ENCODE results near the gene NSD2.
"Not testable (repeated sequence)": the region's sequence is repeated elsewhere in the genome, so short reads cannot be mapped to it uniquely, and the experiment has no call there.

Gene NSD2

DNA sequence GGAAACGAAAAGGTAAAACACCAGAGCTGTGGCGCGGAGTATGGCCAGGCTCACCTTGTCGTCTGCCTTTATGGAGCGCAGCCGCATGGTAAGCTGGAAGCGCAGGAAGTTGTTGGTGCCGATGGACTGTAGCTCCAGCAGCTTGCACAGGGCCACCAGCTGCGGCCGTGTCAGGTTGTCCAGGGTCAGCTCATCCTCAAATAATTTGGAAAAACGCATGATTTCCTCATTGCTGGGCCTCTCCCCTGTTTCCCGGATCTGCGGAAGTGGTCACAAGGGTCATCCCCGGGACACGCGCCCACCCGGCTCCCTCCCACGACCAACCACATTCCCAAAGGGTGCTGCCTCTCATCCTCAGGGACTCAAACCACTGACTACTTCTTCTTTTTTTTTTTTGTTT is 38.5 kb upstream of the NSD2 start:
- no peak overlapping the region for H3K4me3 ChIP-seq (ENCODE audit: low read length)
- H3K27me3 ChIP-seq (ENCODE audit: control insufficient read depth, insufficient read depth, low read length) = no peaks in the 10 kb centered on the region
- no peaks in the 10 kb centered on the region for H3K9me3 ChIP-seq (ENCODE audit: control insufficient read depth, low read length)
- peaks cover 23% of the 10 kb centered on the region for H3K36me3 ChIP-seq (ENCODE audit: control insufficient read depth, insufficient read depth, low read length)
- no peaks in the 10 kb centered on the region for H3K4me1 ChIP-seq (ENCODE audit: control insufficient read depth, insufficient read depth, low read length)
- no peak overlapping the region for H3K9ac ChIP-seq (ENCODE audit: low read length)

DNA sequence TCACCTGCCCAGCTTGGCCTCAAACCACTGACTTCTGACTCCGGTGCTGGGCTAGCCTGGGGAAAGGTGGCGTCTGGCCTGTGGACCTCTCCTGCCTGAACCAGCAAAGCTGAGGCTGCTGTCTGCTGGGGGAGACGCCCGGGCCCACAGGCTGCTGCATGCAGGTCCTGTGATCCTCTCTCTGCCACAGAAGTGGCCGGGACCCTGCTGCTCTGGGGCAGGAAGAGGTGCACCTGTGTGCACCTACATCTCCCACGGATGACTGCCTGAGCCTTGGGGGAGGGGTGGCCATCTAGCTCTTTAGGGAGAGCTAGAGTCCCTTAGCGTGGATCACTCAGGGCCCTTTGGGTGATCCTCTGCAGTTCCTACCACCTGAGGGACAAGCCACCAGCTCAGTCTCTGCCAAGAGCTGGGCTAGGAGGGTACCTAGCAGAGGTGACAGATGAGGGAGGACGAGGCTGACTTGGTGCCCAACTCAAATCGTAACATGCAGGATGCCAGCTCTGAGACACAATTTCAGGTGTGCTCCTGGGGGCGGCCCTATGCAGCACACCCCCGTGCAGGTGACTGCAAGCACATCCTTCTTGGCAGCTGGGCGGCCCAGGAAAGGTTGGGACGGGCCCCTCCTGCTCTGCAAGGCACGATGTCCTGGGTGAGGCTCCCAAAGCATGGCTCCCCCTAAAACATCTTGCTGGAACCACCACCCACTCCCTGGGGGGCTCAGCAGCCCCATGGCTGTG is 37.7 kb upstream of the NSD2 start:
- no peaks in the 10 kb centered on the region for H3K9me3 ChIP-seq (ENCODE audit: control insufficient read depth, low read length)
- peaks cover 23% of the 10 kb centered on the region for H3K36me3 ChIP-seq (ENCODE audit: control insufficient read depth, insufficient read depth, low read length)
- H3K9ac ChIP-seq (ENCODE audit: low read length) = no peak overlapping the region
- no peaks in the 10 kb centered on the region for H3K4me1 ChIP-seq (ENCODE audit: control insufficient read depth, insufficient read depth, low read length)
- no peak overlapping the region for H3K4me3 ChIP-seq (ENCODE audit: low read length)
- no peaks in the 10 kb centered on the region for H3K27me3 ChIP-seq (ENCODE audit: control insufficient read depth, insufficient read depth, low read length)

- Histone ChIP-seq H3K27me3 (ENCODE audit: control insufficient read depth, insufficient read depth, low read length) (no peaks in the 10 kb centered on the region), H3K4me3 (ENCODE audit: low read length) (no peak overlapping the region), H3K9ac (ENCODE audit: low read length) (no peak overlapping the region), H3K4me1 (ENCODE audit: control insufficient read depth, insufficient read depth, low read length) (peaks cover 4% of the 10 kb centered on the region), H3K9me3 (ENCODE audit: control insufficient read depth, low read length) (no peaks in the 10 kb centered on the region), H3K36me3 (ENCODE audit: control insufficient read depth, insufficient read depth, low read length) (peaks cover 26% of the 10 kb centered on the region)
Observed at GRCh38 chr4:1834047-1834775, 37.0 kb upstream of the NSD2 start.

- H3K9me3 ChIP-seq (ENCODE audit: control insufficient read depth, low read length); H3K9ac ChIP-seq (ENCODE audit: low read length): not testable (repeated sequence)
- peaks cover 32% of the 10 kb centered on the region for H3K36me3 ChIP-seq (ENCODE audit: control insufficient read depth, insufficient read depth, low read length)
Observed at GRCh38 chr4:1835836-1836235, 35.4 kb upstream of the NSD2 start.

GRCh38 chr4:1836650-1837049 is 34.5 kb upstream of the NSD2 start:
- H3K9ac ChIP-seq (ENCODE audit: low read length) = no peak overlapping the region
- peaks cover 32% of the 10 kb centered on the region for H3K36me3 ChIP-seq (ENCODE audit: control insufficient read depth, insufficient read depth, low read length)
- H3K4me1 ChIP-seq (ENCODE audit: control insufficient read depth, insufficient read depth, low read length) = peaks cover 12% of the 10 kb centered on the region
- H3K27me3 ChIP-seq (ENCODE audit: control insufficient read depth, insufficient read depth, low read length) = no peaks in the 10 kb centered on the region
- no peak overlapping the region for H3K4me3 ChIP-seq (ENCODE audit: low read length)
- H3K9me3 ChIP-seq (ENCODE audit: control insufficient read depth, low read length) = no peaks in the 10 kb centered on the region

More at GRCh38 chr4:1835836-1836235, 35.4 kb upstream of the NSD2 start:
- not testable (repeated sequence) for H3K4me3 ChIP-seq (ENCODE audit: low read length); H3K27me3 ChIP-seq (ENCODE audit: control insufficient read depth, insufficient read depth, low read length)
- peaks cover 12% of the 10 kb centered on the region for H3K4me1 ChIP-seq (ENCODE audit: control insufficient read depth, insufficient read depth, low read length)

DNA sequence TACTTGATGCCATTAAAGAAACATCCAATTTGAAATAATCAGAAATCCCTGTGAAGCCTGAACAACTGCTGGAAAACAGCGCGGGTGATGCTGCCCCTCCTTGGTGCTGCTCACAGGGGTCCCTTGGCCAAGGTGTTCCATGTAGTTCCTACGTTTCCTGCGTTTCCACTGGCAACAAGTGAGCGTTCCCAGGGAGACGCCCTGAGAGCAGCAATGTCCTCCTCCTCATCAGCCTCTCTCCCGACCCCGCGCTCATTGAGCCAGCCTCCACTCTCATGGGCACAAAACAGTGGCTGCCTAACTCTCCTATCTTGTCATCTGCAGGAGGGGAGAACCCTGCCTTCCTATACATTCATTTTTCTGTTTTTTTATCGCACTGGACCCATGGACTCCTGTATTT is 34.1 kb upstream of the NSD2 start:
- Histone ChIP-seq H3K27me3 (ENCODE audit: control insufficient read depth, insufficient read depth, low read length) (no peaks in the 10 kb centered on the region), H3K4me3 (ENCODE audit: low read length) (no peak overlapping the region), H3K4me1 (ENCODE audit: control insufficient read depth, insufficient read depth, low read length) (peaks cover 12% of the 10 kb centered on the region), H3K9me3 (ENCODE audit: control insufficient read depth, low read length) (no peaks in the 10 kb centered on the region), H3K36me3 (ENCODE audit: control insufficient read depth, insufficient read depth, low read length) (peaks cover 34% of the 10 kb centered on the region), H3K9ac (ENCODE audit: low read length) (no peak overlapping the region)

DNA sequence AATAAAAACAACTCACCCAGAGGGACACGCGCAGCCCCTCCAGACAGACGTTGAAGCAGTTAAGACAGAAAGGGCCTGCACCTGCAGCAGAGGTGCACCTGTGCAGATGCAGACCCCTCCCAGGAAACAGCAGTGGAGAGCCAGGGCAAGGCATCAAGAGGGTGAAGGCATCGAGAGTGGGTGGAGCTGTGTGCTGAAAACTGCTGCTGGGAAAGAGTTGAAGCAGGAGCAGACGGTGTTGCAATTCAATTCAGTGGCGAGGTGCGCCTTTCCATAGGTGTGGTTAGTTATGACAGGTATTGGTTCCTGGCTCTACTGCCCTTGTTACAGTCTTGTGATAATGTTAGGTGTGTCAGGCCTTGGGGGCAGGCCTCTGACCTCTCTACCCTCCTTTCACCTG is 31.9 kb upstream of the NSD2 start:
- Histone ChIP-seq H3K27me3 (ENCODE audit: control insufficient read depth, insufficient read depth, low read length) (no peaks in the 10 kb centered on the region), H3K9ac (ENCODE audit: low read length) (peak overlapping the region; percentile 43), H3K4me3 (ENCODE audit: low read length) (no peak overlapping the region), H3K9me3 (ENCODE audit: control insufficient read depth, low read length) (no peaks in the 10 kb centered on the region), H3K36me3 (ENCODE audit: control insufficient read depth, insufficient read depth, low read length) (peaks cover 30% of the 10 kb centered on the region), H3K4me1 (ENCODE audit: control insufficient read depth, insufficient read depth, low read length) (peaks cover 12% of the 10 kb centered on the region)

GRCh38 chr4:1841201-1841886 is 29.8 kb upstream of the NSD2 start:
- Histone ChIP-seq H3K36me3 (ENCODE audit: control insufficient read depth, insufficient read depth, low read length) (peaks cover 23% of the 10 kb centered on the region), H3K9ac (ENCODE audit: low read length) (no peak overlapping the region), H3K4me1 (ENCODE audit: control insufficient read depth, insufficient read depth, low read length) (peaks cover 12% of the 10 kb centered on the region), H3K4me3 (ENCODE audit: low read length) (no peak overlapping the region), H3K9me3 (ENCODE audit: control insufficient read depth, low read length) (no peaks in the 10 kb centered on the region), H3K27me3 (ENCODE audit: control insufficient read depth, insufficient read depth, low read length) (no peaks in the 10 kb centered on the region)

- H3K27me3 ChIP-seq (ENCODE audit: control insufficient read depth, insufficient read depth, low read length) = no peaks in the 10 kb centered on the region
- H3K9me3 ChIP-seq (ENCODE audit: control insufficient read depth, low read length) = no peaks in the 10 kb centered on the region
- no peak overlapping the region for H3K9ac ChIP-seq (ENCODE audit: low read length)
- peaks cover 12% of the 10 kb centered on the region for H3K4me1 ChIP-seq (ENCODE audit: control insufficient read depth, insufficient read depth, low read length)
- H3K36me3 ChIP-seq (ENCODE audit: control insufficient read depth, insufficient read depth, low read length) = peaks cover 18% of the 10 kb centered on the region
- H3K4me3 ChIP-seq (ENCODE audit: low read length) = no peak overlapping the region
Observed at GRCh38 chr4:1841887-1842210, 29.3 kb upstream of the NSD2 start.

DNA sequence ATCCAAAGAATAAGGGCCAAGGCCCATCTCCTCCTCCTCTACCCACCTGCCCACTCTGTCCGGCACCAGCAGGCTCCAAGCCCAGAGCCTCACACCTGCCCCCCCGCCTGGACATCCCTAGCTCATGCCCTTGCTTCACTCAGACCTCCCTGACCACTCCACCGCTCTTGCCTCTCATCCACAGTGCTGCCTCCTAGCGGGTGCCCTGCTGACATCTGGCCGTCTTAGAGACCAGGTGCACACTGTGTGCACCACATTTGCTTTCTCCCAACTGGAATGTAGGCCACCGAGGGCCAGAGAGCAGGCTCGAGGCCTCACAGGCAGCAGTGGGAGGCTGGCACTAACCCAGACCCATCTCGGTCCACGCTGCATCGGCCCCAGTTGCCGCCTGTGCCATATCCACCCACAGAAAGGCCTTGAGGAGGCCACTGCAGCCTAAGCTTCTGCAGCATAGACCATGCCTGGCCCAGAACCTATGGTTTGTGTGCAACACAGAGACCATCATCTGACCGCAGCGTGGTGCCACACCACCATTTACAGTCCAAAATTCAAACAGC is 28.8 kb upstream of the NSD2 start:
- Histone ChIP-seq H3K36me3 (ENCODE audit: control insufficient read depth, insufficient read depth, low read length) (peaks cover 13% of the 10 kb centered on the region), H3K4me3 (ENCODE audit: low read length) (no peak overlapping the region), H3K4me1 (ENCODE audit: control insufficient read depth, insufficient read depth, low read length) (peaks cover 12% of the 10 kb centered on the region), H3K9me3 (ENCODE audit: control insufficient read depth, low read length) (no peaks in the 10 kb centered on the region), H3K27me3 (ENCODE audit: control insufficient read depth, insufficient read depth, low read length) (no peaks in the 10 kb centered on the region), H3K9ac (ENCODE audit: low read length) (no peak overlapping the region)

GRCh38 chr4:1842993-1843448 is 28.2 kb upstream of the NSD2 start:
- Histone ChIP-seq H3K36me3 (ENCODE audit: control insufficient read depth, insufficient read depth, low read length) (peaks cover 13% of the 10 kb centered on the region), H3K9me3 (ENCODE audit: control insufficient read depth, low read length) (no peaks in the 10 kb centered on the region), H3K27me3 (ENCODE audit: control insufficient read depth, insufficient read depth, low read length) (no peaks in the 10 kb centered on the region), H3K4me1 (ENCODE audit: control insufficient read depth, insufficient read depth, low read length) (peaks cover 12% of the 10 kb centered on the region), H3K4me3 (ENCODE audit: low read length) (no peak overlapping the region), H3K9ac (ENCODE audit: low read length) (no peak overlapping the region)

DNA sequence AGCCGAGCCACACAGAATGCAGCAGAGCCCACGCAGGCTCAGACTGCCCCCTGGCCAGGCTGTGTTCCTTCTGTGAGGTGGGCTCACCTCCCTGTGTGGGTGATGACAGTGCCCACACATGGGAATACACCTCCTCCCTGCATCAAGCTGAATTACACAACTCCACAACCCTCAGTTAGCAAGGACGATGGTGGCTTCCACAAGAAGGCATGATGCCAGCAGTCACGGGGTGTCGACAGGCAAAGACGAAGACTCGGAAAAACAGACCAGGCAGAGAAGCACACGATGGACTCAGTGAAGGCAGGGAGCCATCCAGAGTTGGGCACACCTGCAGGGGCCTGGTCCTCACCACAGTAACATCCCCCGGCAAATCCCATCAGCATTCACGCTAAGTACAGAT is 27.3 kb upstream of the NSD2 start:
- Histone ChIP-seq H3K9me3 (ENCODE audit: control insufficient read depth, low read length) (no peaks in the 10 kb centered on the region), H3K9ac (ENCODE audit: low read length) (no peak overlapping the region), H3K4me1 (ENCODE audit: control insufficient read depth, insufficient read depth, low read length) (peaks cover 12% of the 10 kb centered on the region), H3K4me3 (ENCODE audit: low read length) (no peak overlapping the region), H3K36me3 (ENCODE audit: control insufficient read depth, insufficient read depth, low read length) (peaks cover 13% of the 10 kb centered on the region), H3K27me3 (ENCODE audit: control insufficient read depth, insufficient read depth, low read length) (no peaks in the 10 kb centered on the region)

All from mucosa of stomach (tissue), 1 donor.